ENCODE results near the gene MSH5. TPM values are rescaled to one million over a fixed set of nuclear protein-coding genes. Genes with fewer than 3 reads are reported as not detected.

MSH5 gene
- total and polyA plus RNA-seq, 9 of the 15 experiments (the other 6 are each of a cell fraction or from before 2014, with no cell fraction given): 12.5 to 104 (median 46.6) TPM

- no peak; the same call in 1 of the 2 replicates for TF ChIP-seq STAT6 (CRISPR knock-in tag; IDR thresholded peaks at IDR 0.05)
- no peak for TF ChIP-seq TAF15 (IDR thresholded peaks at IDR 0.05; ENCODE audit: low read depth, low read length)
- no peak for TF ChIP-seq FOS (IDR thresholded peaks at IDR 0.05; ENCODE audit: extremely low read depth, insufficient read length)
- TF ChIP-seq BHLHE40 (IDR thresholded peaks at IDR 0.05; ENCODE audit: low read length): peak; percentile 89
- TF ChIP-seq MAX (CRISPR knock-in tag; IDR thresholded peaks at IDR 0.05): peak; percentile 39
- TF ChIP-seq MITF (IDR thresholded peaks at IDR 0.05): peak; percentile 7; the same call in 1 of the 2 replicates
- peak; percentile 99 for TF ChIP-seq ZFX (CRISPR knock-in tag; IDR thresholded peaks at IDR 0.05)
- TF ChIP-seq PTBP1 (IDR thresholded peaks at IDR 0.05; ENCODE audit: low read depth, low read length): 0 out of 2 replicates have a peak, but pooled peaks have one; percentile 33
- no peak for TF ChIP-seq ID3 (CRISPR knock-in tag; IDR thresholded peaks at IDR 0.05)
- TF ChIP-seq ID3 (tag; IDR thresholded peaks at IDR 0.05): peak; percentile 57
- no peak for TF ChIP-seq PCBP2 (IDR thresholded peaks at IDR 0.05; ENCODE audit: low read depth, low read length, poor library complexity, severe bottlenecking)
- peak; percentile 54; the same call in 1 of the 2 replicates for TF ChIP-seq POLR2AphosphoS2 (IDR thresholded peaks at IDR 0.05; ENCODE audit: low read length)
- TF ChIP-seq DEAF1 (CRISPR knock-in tag; IDR thresholded peaks at IDR 0.05): peak; percentile 41
- TF ChIP-seq THAP7 (CRISPR knock-in tag; IDR thresholded peaks at IDR 0.05): 0 out of 2 replicates have a peak, but pooled peaks have one; percentile 34
- TF ChIP-seq ZNF445 (CRISPR knock-in tag; IDR thresholded peaks at IDR 0.05; ENCODE audit: low read depth): no peak; the same call in 1 of the 2 replicates
- no peak for TF ChIP-seq ADNP (tag; IDR thresholded peaks at IDR 0.05)
- TF ChIP-seq ETV6 (IDR thresholded peaks at IDR 0.05; ENCODE audit: borderline replicate concordance in 1 of 2, low read depth in 2 of 2, low read length in 1 of 2): peak in 1 of 2 experiments; percentile 67; a peak in 1 of 4 replicates
- no peak for TF ChIP-seq ETV6 (CRISPR knock-in tag; IDR thresholded peaks at IDR 0.05; ENCODE audit: borderline replicate concordance)
- 0 out of 2 replicates have a peak, but pooled peaks have one; percentile 64 for TF ChIP-seq FOXK1 (CRISPR knock-in tag; IDR thresholded peaks at IDR 0.05; ENCODE audit: borderline replicate concordance)
- peak in 1 of 2 experiments; percentile 25; a peak in 3 of 4 replicates for TF ChIP-seq ARNT (IDR thresholded peaks at IDR 0.05)
These were observed 36.7 kb upstream of the MSH5 start, which contains the start of gene ABHD16A (continued) for GRCh38 chr6:31702819-31703716.
